ENCODE results near the gene OR10A4.
"Not testable (repeated sequence)": the region's sequence is repeated elsewhere in the genome, so short reads cannot be mapped to it uniquely, and the experiment has no call there.

OR10A4 gene, protein sequence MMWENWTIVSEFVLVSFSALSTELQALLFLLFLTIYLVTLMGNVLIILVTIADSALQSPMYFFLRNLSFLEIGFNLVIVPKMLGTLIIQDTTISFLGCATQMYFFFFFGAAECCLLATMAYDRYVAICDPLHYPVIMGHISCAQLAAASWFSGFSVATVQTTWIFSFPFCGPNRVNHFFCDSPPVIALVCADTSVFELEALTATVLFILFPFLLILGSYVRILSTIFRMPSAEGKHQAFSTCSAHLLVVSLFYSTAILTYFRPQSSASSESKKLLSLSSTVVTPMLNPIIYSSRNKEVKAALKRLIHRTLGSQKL

DNA sequence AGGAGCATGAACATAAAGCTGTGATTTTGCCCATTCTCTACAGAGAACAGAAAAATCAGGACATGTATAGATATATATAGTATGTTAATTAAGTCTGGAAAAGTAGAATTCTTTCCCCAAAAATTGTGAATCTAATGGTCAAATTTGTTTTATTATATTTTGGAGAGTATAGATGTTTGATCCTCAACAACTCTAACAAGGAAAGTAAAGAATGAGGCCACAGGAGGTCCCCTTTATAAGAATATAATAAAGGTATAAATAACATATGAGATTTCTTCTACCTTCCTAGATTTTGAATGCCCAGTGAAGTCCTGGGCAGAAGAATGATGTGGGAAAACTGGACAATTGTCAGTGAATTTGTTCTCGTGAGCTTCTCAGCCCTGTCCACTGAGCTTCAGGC is at the start of gene OR10A4:
Gene OR10A4 (plus strand): TSS at position 301 of the 400 bp plus-strand sequence. CDS start 23 bp downstream, at position 324.
- Mint-ChIP-seq H3K9me3 (no peaks in the 10 kb centered on the region), H3K4me1 (no peaks in the 10 kb centered on the region), H3K27me3 (peaks cover 36% of the 10 kb centered on the region), H3K4me3 (no peak within 1 kb of the TSS), H3K36me3 (ENCODE audit: insufficient read depth) (no peaks in the 10 kb centered on the region), H3K27ac (ENCODE audit: low read depth) (no peak within 1 kb of the TSS)
- no peak for ATAC-seq (replicated peaks; ENCODE audit: extremely low read depth, poor library complexity, severe bottlenecking)
- no peak for DNase-seq (ENCODE audit: low spot score in 2 of 2)

DNA sequence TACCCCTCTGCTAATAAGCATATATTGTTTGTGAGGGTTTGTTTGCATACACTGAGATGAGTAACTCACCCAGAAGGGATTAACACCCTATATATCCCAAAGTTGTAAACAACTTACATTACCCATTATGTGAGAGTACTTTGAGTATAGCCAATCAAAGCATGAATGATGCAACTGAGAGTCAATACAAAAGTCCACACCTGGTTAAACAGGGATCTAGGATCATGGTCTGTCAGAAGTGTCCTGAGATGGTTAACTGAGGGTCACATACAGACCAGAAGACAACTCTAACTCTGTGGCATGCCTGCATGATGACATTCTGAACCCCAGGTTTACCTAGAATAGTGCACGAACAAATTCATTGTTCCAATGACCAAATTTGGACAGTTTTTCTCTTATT is 48.3 kb upstream of the OR10A4 start:
- Mint-ChIP-seq H3K4me1 (no peaks in the 10 kb centered on the region), H3K4me3 (no peak overlapping the region), H3K27me3 (peaks cover 66% of the 10 kb centered on the region), H3K9me3 (no peaks in the 10 kb centered on the region), H3K27ac (ENCODE audit: low read depth) (no peak overlapping the region), H3K36me3 (ENCODE audit: insufficient read depth) (no peaks in the 10 kb centered on the region)
- ATAC-seq (replicated peaks; ENCODE audit: extremely low read depth, poor library complexity, severe bottlenecking) = no peak
- DNase-seq (ENCODE audit: low spot score in 2 of 2) = no peak

- DNase-seq (ENCODE audit: low spot score in 2 of 2) (no peak), ATAC-seq (replicated peaks; ENCODE audit: extremely low read depth, poor library complexity, severe bottlenecking) (no peak)
- Mint-ChIP-seq H3K27ac (ENCODE audit: low read depth) (no peak overlapping the region), H3K36me3 (ENCODE audit: insufficient read depth) (no peaks in the 10 kb centered on the region), H3K27me3 (peaks cover 47% of the 10 kb centered on the region), H3K4me3 (no peak overlapping the region), H3K9me3 (no peaks in the 10 kb centered on the region), H3K4me1 (no peaks in the 10 kb centered on the region)
These were observed 43.1 kb upstream of the OR10A4 start for GRCh38 chr11:6833356-6833755.

DNA sequence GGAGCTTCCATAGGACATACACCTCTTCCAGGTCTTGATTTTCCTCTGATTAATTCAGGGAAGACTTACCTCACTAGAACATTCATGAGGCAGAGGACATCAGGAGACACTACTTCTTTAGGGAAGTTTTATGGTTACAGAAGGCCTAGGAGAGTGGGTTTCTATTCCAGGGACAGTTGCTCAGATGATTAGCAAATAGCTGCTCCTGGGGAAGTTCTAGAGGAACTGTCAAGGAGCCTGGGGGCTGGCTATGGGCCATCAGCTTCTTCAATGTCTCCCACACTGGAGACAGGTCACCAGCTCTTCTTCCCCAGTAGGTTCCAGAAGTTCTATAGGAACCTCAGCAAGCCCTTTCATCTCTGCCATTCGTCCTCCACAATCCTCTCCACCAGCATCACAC is 42.4 kb upstream of the OR10A4 start:
- Mint-ChIP-seq H3K9me3 (no peaks in the 10 kb centered on the region), H3K4me1 (no peaks in the 10 kb centered on the region), H3K27me3 (peaks cover 41% of the 10 kb centered on the region), H3K27ac (ENCODE audit: low read depth) (no peak overlapping the region), H3K36me3 (ENCODE audit: insufficient read depth) (no peaks in the 10 kb centered on the region), H3K4me3 (no peak overlapping the region)
- DNase-seq (ENCODE audit: low spot score in 2 of 2) (no peak), ATAC-seq (replicated peaks; ENCODE audit: extremely low read depth, poor library complexity, severe bottlenecking) (no peak)

GRCh38 chr11:6841694-6842093 is 34.7 kb upstream of the OR10A4 start:
- Mint-ChIP-seq H3K9me3 (no peaks in the 10 kb centered on the region), H3K27me3 (peaks cover 48% of the 10 kb centered on the region), H3K4me3 (no peak overlapping the region), H3K36me3 (ENCODE audit: insufficient read depth) (no peaks in the 10 kb centered on the region), H3K27ac (ENCODE audit: low read depth) (no peak overlapping the region), H3K4me1 (no peaks in the 10 kb centered on the region)
- DNase-seq (ENCODE audit: low spot score in 2 of 2) = no peak
- ATAC-seq (replicated peaks; ENCODE audit: extremely low read depth, poor library complexity, severe bottlenecking) = no peak

DNA sequence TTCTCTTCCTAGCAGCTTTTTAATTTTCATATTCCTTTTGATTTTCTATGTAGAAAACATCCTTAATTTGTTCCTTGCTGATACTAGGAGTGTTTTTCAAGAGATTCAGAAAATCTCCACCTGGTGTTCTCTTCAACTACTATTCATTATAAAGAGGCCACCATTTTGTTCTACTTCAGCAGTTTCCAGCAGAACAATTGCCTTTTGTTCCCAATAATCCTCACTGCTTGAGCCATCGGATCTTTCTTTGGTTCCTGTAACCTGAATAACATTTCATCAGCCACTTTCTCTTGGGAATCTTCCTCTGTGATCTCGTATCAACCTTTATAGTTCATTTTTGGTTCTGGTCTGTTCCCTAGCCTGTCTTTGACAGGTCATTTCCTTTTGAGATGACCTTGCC is 32.8 kb upstream of the OR10A4 start:
- Mint-ChIP-seq H3K4me1 (no peaks in the 10 kb centered on the region), H3K27ac (ENCODE audit: low read depth) (no peak overlapping the region), H3K36me3 (ENCODE audit: insufficient read depth) (no peaks in the 10 kb centered on the region), H3K27me3 (peaks cover 60% of the 10 kb centered on the region), H3K4me3 (no peak overlapping the region), H3K9me3 (no peaks in the 10 kb centered on the region)
- ATAC-seq (replicated peaks; ENCODE audit: extremely low read depth, poor library complexity, severe bottlenecking) (no peak), DNase-seq (ENCODE audit: low spot score in 2 of 2) (no peak)

DNA sequence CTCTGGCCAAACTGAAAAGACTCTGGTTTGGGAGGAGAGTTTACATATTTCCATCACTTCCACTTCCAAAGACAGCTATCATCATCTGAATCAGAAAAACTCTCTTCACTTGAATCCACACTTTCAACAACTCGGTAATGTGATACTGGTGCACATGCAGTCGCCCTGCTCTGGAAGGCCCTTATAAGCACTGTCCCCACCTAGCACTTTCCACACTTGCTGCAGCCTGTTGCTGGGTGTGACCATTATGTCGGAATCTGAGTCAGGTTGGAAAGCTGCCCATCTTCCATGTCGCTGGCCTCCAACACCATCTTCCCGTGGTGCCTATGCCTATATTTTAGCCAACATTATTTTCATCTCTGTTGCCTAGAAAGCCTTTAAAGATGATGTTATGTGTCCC is 32.1 kb upstream of the OR10A4 start:
- Mint-ChIP-seq H3K27me3 (peaks cover 60% of the 10 kb centered on the region), H3K27ac (ENCODE audit: low read depth) (no peak overlapping the region), H3K4me3 (no peak overlapping the region), H3K9me3 (no peaks in the 10 kb centered on the region), H3K36me3 (ENCODE audit: insufficient read depth) (no peaks in the 10 kb centered on the region), H3K4me1 (no peaks in the 10 kb centered on the region)
- DNase-seq (ENCODE audit: low spot score in 2 of 2) = no peak
- ATAC-seq (replicated peaks; ENCODE audit: extremely low read depth, poor library complexity, severe bottlenecking) = no peak

GRCh38 chr11:6845383-6845782 is 31.0 kb upstream of the OR10A4 start, which contains the start of gene OR10A5:
TSS of gene OR10A5 (plus strand) at chr11:6845683. CDS start at chr11:6845683, 0 bp downstream.
- DNase-seq (ENCODE audit: low spot score in 2 of 2) = no peak
- no peaks in the 10 kb centered on the region for H3K36me3 Mint-ChIP-seq (ENCODE audit: insufficient read depth)
- no peak within 1 kb of the TSS for H3K27ac Mint-ChIP-seq (ENCODE audit: low read depth)
- no peaks in the 10 kb centered on the region for H3K4me1 Mint-ChIP-seq
- no peak within 1 kb of the TSS for H3K4me3 Mint-ChIP-seq
- peaks cover 60% of the 10 kb centered on the region for H3K27me3 Mint-ChIP-seq
- H3K9me3 Mint-ChIP-seq = no peaks in the 10 kb centered on the region
- ATAC-seq (replicated peaks; ENCODE audit: extremely low read depth, poor library complexity, severe bottlenecking) = no peak

- Mint-ChIP-seq H3K36me3 (ENCODE audit: insufficient read depth) (no peaks in the 10 kb centered on the region), H3K9me3 (peaks cover 6% of the 10 kb centered on the region), H3K4me1 (no peaks in the 10 kb centered on the region), H3K27me3 (peaks cover 32% of the 10 kb centered on the region), H3K4me3 (no peak overlapping the region), H3K27ac (ENCODE audit: low read depth) (no peak overlapping the region)
- DNase-seq (ENCODE audit: low spot score in 2 of 2) = no peak
- ATAC-seq (replicated peaks; ENCODE audit: extremely low read depth, poor library complexity, severe bottlenecking) = no peak
These were observed 25.9 kb upstream of the OR10A4 start for GRCh38 chr11:6850526-6850925.

DNA sequence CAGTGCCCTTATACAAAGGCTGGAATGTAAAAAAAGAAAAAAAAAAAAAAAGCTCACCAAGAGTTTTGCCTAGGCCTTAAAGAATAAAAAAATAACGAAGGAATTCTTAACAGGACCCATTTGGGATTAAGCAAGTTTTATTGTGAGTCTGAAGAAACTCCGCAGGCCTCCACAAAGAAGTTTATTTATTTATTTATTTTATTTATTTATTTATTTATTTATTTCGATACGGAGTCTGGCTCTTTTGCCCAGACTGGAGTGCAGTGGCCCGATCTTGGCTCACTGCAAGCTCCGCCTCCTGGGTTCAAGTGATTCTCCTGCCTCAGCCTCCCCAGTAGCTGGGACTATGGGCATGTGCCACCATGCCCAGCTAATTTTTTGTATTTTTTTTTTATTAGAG is 21.6 kb upstream of the OR10A4 start:
- H3K27me3 Mint-ChIP-seq = peaks cover 19% of the 10 kb centered on the region
- H3K27ac Mint-ChIP-seq (ENCODE audit: low read depth) = not testable (repeated sequence)

GRCh38 chr11:6855971-6856541 is 20.4 kb upstream of the OR10A4 start:
- Mint-ChIP-seq H3K36me3 (ENCODE audit: insufficient read depth) (no peaks in the 10 kb centered on the region), H3K4me1 (no peaks in the 10 kb centered on the region), H3K4me3 (no peak overlapping the region), H3K27me3 (peaks cover 25% of the 10 kb centered on the region), H3K9me3 (peaks cover 13% of the 10 kb centered on the region), H3K27ac (ENCODE audit: low read depth) (no peak overlapping the region)
- no peak for ATAC-seq (replicated peaks; ENCODE audit: extremely low read depth, poor library complexity, severe bottlenecking)
- no peak for DNase-seq (ENCODE audit: low spot score in 2 of 2)

More for the DNA sequence above, 21.6 kb upstream of the OR10A4 start:
- DNase-seq (ENCODE audit: low spot score in 2 of 2); H3K36me3 Mint-ChIP-seq (ENCODE audit: insufficient read depth); ATAC-seq (replicated peaks; ENCODE audit: extremely low read depth, poor library complexity, severe bottlenecking); H3K4me1 Mint-ChIP-seq; H3K4me3 Mint-ChIP-seq: not testable (repeated sequence)
- H3K9me3 Mint-ChIP-seq = peaks cover 10% of the 10 kb centered on the region

GRCh38 chr11:6856871-6857270 is 19.6 kb upstream of the OR10A4 start:
- no peak for ATAC-seq (replicated peaks; ENCODE audit: extremely low read depth, poor library complexity, severe bottlenecking)
- Mint-ChIP-seq H3K27me3 (peaks cover 25% of the 10 kb centered on the region), H3K36me3 (ENCODE audit: insufficient read depth) (no peaks in the 10 kb centered on the region), H3K4me1 (no peaks in the 10 kb centered on the region), H3K27ac (ENCODE audit: low read depth) (no peak overlapping the region), H3K9me3 (peaks cover 13% of the 10 kb centered on the region), H3K4me3 (no peak overlapping the region)
- DNase-seq (ENCODE audit: low spot score in 2 of 2) = no peak

DNA sequence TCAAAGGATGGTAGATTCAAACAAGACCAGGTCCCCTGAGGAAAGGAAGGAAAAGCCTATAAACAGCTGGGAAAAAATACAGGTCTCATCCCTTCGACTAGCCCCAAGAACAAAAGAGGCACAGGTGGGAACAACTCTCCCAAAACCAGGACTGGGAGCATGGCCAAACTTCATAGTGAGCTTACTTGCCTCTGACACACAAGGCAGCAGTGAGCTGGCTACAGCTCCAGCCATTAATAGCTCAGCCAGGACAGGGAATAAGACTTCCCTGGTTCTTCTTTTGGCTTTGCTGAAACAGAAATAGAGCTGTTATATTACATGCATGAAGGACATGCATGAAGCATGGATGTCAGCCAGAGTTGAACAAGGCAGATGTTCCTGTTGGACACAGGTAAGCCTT is 13.5 kb upstream of the OR10A4 start, which contains the start of gene OR10A2:
Gene OR10A2 (plus strand): TSS at position 97 of the 400 bp plus-strand sequence. CDS start 6,698 bp downstream, outside the sequence.
- Mint-ChIP-seq H3K4me1 (no peaks in the 10 kb centered on the region), H3K27ac (ENCODE audit: low read depth) (no peak within 1 kb of the TSS), H3K4me3 (no peak within 1 kb of the TSS), H3K27me3 (peaks cover 26% of the 10 kb centered on the region), H3K36me3 (ENCODE audit: insufficient read depth) (no peaks in the 10 kb centered on the region), H3K9me3 (peaks cover 7% of the 10 kb centered on the region)
- no peak for ATAC-seq (replicated peaks; ENCODE audit: extremely low read depth, poor library complexity, severe bottlenecking)
- DNase-seq (ENCODE audit: low spot score in 2 of 2) = no peak

All from central memory CD8-positive, alpha-beta T cell (primary cell).